ENCODE results near the gene GDPD1.

- TF ChIP-seq CTCF (IDR thresholded peaks at IDR 0.05) (no peak), EZH2 (IDR thresholded peaks at IDR 0.05) (no peak)
These were observed 34.3 kb upstream of the GDPD1 start for GRCh38 chr17:59185997-59186396.
